PFSK-1 (cell line): ENCODE measurements around the gene UBE2E3.

Experiments
- FOXP2 ChIP-seq: optimal IDR thresholded peaks from 2 replicates; pipeline ENCODE3; 2011; ENCODE audit warnings: borderline replicate concordance, control low read depth, inconsistent platforms; ENCODE audit not compliant: insufficient read depth; ENCODE audit errors: extremely low read length, extremely low read depth
- POLR2AphosphoS5 ChIP-seq: IDR thresholded peaks from 2 replicates; pipeline ENCODE4 v1.6.1; 2012; ENCODE audit warnings: low read depth, mild to moderate bottlenecking, control low read depth, low read length, moderate library complexity
- SIN3A ChIP-seq: IDR thresholded peaks from 2 replicates; pipeline ENCODE4 v1.6.1; 2012; ENCODE audit warnings: mild to moderate bottlenecking, low read length, moderate library complexity, borderline replicate concordance; ENCODE audit not compliant: insufficient read depth
- TAF1 ChIP-seq: IDR thresholded peaks from 2 replicates; pipeline ENCODE4 v1.6.1; 2012; ENCODE audit warnings: low read length, control low read depth, borderline replicate concordance; ENCODE audit not compliant: insufficient read depth
- TF ChIP-seq, protein P1 (sequence below), 2 experiments: IDR thresholded peaks; 2 replicates each; pipeline versions ENCODE4 v1.6.1 to v1.8.0; 2011 to 2012; ENCODE audit warnings: low read depth in 2 of 2, low read length in 2 of 2, control low read depth in 1 of 2, inconsistent platforms in 1 of 2, mild to moderate bottlenecking in 1 of 2, moderate library complexity in 1 of 2; ENCODE audit not compliant: insufficient read depth in 1 of 2

Gene UBE2E3

GRCh38 chr2:181076658-181077057, 96.3 kb downstream of the UBE2E3 start:
- TF ChIP-seq, protein P1, sequence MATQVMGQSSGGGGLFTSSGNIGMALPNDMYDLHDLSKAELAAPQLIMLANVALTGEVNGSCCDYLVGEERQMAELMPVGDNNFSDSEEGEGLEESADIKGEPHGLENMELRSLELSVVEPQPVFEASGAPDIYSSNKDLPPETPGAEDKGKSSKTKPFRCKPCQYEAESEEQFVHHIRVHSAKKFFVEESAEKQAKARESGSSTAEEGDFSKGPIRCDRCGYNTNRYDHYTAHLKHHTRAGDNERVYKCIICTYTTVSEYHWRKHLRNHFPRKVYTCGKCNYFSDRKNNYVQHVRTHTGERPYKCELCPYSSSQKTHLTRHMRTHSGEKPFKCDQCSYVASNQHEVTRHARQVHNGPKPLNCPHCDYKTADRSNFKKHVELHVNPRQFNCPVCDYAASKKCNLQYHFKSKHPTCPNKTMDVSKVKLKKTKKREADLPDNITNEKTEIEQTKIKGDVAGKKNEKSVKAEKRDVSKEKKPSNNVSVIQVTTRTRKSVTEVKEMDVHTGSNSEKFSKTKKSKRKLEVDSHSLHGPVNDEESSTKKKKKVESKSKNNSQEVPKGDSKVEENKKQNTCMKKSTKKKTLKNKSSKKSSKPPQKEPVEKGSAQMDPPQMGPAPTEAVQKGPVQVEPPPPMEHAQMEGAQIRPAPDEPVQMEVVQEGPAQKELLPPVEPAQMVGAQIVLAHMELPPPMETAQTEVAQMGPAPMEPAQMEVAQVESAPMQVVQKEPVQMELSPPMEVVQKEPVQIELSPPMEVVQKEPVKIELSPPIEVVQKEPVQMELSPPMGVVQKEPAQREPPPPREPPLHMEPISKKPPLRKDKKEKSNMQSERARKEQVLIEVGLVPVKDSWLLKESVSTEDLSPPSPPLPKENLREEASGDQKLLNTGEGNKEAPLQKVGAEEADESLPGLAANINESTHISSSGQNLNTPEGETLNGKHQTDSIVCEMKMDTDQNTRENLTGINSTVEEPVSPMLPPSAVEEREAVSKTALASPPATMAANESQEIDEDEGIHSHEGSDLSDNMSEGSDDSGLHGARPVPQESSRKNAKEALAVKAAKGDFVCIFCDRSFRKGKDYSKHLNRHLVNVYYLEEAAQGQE (IDR thresholded peaks at IDR 0.05; ENCODE audit: insufficient read depth in 1 of 2, low read depth in 2 of 2, low read length in 2 of 2) = no peak
- no peak for TF ChIP-seq FOXP2
- no peak for TF ChIP-seq TAF1
- TF ChIP-seq SIN3A = no peak
- no peak for TF ChIP-seq POLR2AphosphoS5

DNA sequence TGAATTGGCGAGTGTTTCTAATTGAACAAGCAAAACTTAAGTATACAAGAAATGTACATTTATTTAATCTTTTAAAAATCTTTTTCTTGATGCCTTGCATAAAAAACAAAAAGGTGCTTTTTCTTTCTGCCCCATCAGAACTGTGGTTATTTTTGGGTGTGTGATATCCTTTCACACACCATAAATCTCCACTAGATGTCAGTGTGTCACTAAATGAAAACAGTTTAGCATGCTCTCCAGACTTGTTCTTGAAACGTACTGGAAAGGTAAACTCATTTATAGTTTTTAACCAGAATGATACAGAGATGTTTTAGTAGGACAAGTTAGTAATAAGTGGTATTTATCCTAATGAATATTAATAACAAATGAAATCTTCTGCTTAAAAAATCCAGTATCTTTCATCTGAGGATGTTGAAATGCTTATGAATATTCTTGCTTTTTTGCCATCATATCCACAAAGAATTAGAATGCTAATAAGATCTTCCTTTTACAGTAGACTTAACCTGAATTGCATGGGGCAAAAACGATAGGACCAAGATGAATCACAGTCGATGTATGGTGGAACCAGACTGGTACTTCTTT, 96.8 kb downstream of the UBE2E3 start:
- TF ChIP-seq FOXP2 (no peak), POLR2AphosphoS5 (no peak), TAF1 (no peak), SIN3A (no peak)
- TF ChIP-seq, protein P1 (IDR thresholded peaks at IDR 0.05; ENCODE audit: insufficient read depth in 1 of 2, low read depth in 2 of 2, low read length in 2 of 2) = no peak

GRCh38 chr2:181083140-181083539, 102.7 kb downstream of the UBE2E3 start:
- TF ChIP-seq FOXP2 (no peak), POLR2AphosphoS5 (no peak), TAF1 (no peak), SIN3A (no peak)
- TF ChIP-seq, protein P1 (IDR thresholded peaks at IDR 0.05; ENCODE audit: insufficient read depth in 1 of 2, low read depth in 2 of 2, low read length in 2 of 2) = no peak

DNA sequence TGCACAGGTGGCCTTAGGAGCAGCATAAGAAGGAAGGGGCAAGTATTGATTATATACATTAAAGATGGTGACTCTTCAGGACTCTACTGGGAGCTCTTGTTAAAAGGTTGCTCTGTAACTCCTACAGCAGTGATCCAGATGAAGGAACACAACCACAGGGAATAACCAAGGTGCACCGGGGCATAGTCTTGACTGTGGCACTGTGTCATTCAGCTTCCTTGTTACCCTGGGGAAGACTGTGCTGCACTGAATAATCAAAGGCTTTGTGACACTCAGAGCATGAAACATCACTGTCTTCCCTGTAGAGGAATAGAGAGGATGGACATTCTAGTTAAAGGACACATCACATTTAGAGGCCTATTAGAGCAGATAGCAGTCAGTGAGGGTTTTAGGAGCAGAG, 105.3 kb downstream of the UBE2E3 start:
- TF ChIP-seq TAF1 (no peak), POLR2AphosphoS5 (no peak), FOXP2 (no peak), SIN3A (no peak)
- TF ChIP-seq, protein P1 (IDR thresholded peaks at IDR 0.05; ENCODE audit: insufficient read depth in 1 of 2, low read depth in 2 of 2, low read length in 2 of 2) = no peak

- TF ChIP-seq, protein P1 (IDR thresholded peaks at IDR 0.05; ENCODE audit: insufficient read depth in 1 of 2, low read depth in 2 of 2, low read length in 2 of 2) = no peak
- TF ChIP-seq POLR2AphosphoS5 (no peak), FOXP2 (no peak), TAF1 (no peak), SIN3A (no peak)
Observed at GRCh38 chr2:181095486-181095885, 115.1 kb downstream of the UBE2E3 start.
